ENCODE measurements around the gene PDGFD.
A peak's percentile ranks its signal among the peaks of the same experiment; 100 is the strongest.

Gene PDGFD

DNA sequence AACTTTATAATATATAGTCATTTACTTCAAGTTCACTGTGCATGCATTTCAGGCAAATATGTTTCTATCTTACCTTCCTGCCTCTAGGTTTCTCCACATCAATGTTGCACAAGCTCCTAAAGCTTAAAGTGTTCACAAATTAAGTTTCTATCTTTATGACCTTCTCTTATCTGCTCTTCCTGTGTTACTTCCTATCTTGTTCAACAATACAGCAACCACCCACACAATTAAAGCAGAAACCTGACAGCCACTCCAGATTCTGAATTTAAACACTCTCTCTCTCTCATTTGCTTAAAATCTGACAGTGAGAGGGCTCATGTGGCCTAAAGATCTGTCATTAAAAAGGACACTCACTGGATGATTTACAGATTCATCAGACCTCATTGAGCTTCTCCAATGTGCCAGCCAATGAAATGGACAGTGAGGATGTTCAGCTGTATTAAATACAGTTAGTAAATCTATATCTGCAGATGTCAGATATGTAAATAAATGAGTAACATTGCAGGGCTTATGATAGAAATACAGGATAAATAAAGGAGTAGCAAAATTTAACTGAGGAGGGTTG lies 10.9 kb downstream of the PDGFD start:
- Histone ChIP-seq H3K9me3 (ENCODE audit: insufficient read depth, low read length) (no peaks in the 10 kb centered on the region), H3K4me1 (ENCODE audit: low read length) (no peaks in the 10 kb centered on the region), H3K9ac (ENCODE audit: low read length) (no peak overlapping the region), H2AFZ (ENCODE audit: low read depth, low read length) (no peak overlapping the region), H3K27ac (ENCODE audit: low read length) (no peak overlapping the region), H4K20me1 (ENCODE audit: insufficient read depth, low read length) (no peaks in the 10 kb centered on the region), H3K36me3 (replicated peaks; ENCODE audit: low read depth, low read length) (no peaks in the 10 kb centered on the region), H3K4me2 (ENCODE audit: low read length) (no peak overlapping the region), H3K4me3 (ENCODE audit: low read length) (no peak overlapping the region), H3K27me3 (ENCODE audit: low read depth, low read length) (0 out of 2 replicates have a peak, but pooled peaks cover 7% of the 10 kb centered on the region), H3K79me2 (ENCODE audit: low read length) (no peaks in the 10 kb centered on the region)
- TF ChIP-seq, protein P1, sequence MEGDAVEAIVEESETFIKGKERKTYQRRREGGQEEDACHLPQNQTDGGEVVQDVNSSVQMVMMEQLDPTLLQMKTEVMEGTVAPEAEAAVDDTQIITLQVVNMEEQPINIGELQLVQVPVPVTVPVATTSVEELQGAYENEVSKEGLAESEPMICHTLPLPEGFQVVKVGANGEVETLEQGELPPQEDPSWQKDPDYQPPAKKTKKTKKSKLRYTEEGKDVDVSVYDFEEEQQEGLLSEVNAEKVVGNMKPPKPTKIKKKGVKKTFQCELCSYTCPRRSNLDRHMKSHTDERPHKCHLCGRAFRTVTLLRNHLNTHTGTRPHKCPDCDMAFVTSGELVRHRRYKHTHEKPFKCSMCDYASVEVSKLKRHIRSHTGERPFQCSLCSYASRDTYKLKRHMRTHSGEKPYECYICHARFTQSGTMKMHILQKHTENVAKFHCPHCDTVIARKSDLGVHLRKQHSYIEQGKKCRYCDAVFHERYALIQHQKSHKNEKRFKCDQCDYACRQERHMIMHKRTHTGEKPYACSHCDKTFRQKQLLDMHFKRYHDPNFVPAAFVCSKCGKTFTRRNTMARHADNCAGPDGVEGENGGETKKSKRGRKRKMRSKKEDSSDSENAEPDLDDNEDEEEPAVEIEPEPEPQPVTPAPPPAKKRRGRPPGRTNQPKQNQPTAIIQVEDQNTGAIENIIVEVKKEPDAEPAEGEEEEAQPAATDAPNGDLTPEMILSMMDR (IDR thresholded peaks at IDR 0.05; ENCODE audit: low read depth, low read length), result no peak
- TF ChIP-seq EZH2phosphoT487 (IDR thresholded peaks at IDR 0.05; ENCODE audit: low read depth), result no peak

DNA sequence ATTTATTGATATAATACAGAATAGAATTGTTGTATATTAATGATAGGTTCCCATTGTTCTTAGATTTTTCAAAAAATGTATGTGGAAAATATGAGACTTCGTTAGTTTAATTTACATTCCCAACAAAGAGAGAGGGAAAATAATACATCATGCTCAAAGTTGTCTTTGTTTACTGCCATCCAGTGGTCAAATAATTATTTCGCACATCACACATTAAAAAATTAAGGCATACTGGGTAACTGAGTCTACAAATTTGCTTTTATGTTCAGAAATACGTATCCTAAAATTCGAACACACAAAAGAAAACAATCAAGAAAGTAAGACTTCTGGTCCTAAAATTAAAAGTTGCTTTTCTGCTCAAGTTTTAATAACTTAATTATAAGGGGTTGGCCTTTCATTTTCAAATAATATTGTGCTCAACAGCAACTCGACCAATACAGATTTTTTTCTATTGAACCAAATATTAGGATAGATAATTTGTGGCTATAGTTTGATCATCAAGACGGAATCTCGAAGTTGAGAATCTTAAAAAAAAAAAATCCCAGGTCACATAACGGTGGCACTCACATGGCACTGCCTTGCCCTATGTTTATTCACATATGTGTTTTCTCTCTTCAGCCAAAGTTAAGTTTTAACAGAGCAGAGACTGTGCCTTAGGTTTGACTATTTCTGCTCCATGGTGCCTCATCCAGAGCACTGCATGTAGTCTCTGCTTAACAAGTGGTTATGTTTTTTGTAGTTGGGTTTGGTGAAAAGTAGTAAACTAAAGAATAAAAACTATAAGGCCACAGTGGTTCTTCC lies 12.3 kb downstream of the PDGFD start:
- TF ChIP-seq, protein P1 (IDR thresholded peaks at IDR 0.05; ENCODE audit: low read depth, low read length), result peak; percentile 59
- TF ChIP-seq EZH2phosphoT487 (IDR thresholded peaks at IDR 0.05; ENCODE audit: low read depth), result no peak
- H3K4me1 ChIP-seq (ENCODE audit: low read length), result no peaks in the 10 kb centered on the region
- no peak overlapping the region for H3K9ac ChIP-seq (ENCODE audit: low read length)
- H3K36me3 ChIP-seq (replicated peaks; ENCODE audit: low read depth, low read length), result no peaks in the 10 kb centered on the region
- H3K4me3 ChIP-seq (ENCODE audit: low read length), result no peak overlapping the region
- H3K27ac ChIP-seq (ENCODE audit: low read length), result no peak overlapping the region
- peak overlapping the region; percentile 30; the same call in 1 of the 2 replicates for H2AFZ ChIP-seq (ENCODE audit: low read depth, low read length)
- 0 out of 2 replicates have a peak, but pooled peaks cover 7% of the 10 kb centered on the region for H3K27me3 ChIP-seq (ENCODE audit: low read depth, low read length)
- no peaks in the 10 kb centered on the region for H3K79me2 ChIP-seq (ENCODE audit: low read length)
- H4K20me1 ChIP-seq (ENCODE audit: insufficient read depth, low read length), result no peaks in the 10 kb centered on the region
- H3K4me2 ChIP-seq (ENCODE audit: low read length), result 0 out of 2 replicates have a peak overlapping the region, but pooled peaks have one; percentile 17
- no peaks in the 10 kb centered on the region for H3K9me3 ChIP-seq (ENCODE audit: insufficient read depth, low read length)

DNA sequence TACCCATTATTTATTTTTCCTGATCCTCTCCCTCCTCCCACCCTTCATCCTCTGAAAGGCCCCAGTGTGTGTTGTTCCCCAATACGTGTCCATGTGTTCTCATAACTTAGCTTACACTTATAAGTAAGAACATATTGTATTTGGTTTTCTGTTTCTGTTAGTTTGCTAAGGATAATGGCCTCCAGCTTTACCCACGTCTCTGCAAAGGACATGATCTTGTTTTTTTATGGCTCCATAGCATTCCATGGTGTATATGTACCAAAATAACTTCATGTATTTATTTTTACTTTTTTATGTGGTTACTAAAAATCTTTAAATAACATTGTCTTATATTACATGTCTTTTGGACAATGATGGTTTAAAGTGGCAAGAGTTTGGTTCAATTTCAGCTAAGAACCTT lies 15.2 kb downstream of the PDGFD start:
- no peaks in the 10 kb centered on the region for H3K9me3 ChIP-seq (ENCODE audit: insufficient read depth, low read length)
- no peak overlapping the region for H2AFZ ChIP-seq (ENCODE audit: low read depth, low read length)
- no peak overlapping the region for H3K4me2 ChIP-seq (ENCODE audit: low read length)
- no peaks in the 10 kb centered on the region for H3K79me2 ChIP-seq (ENCODE audit: low read length)
- no peaks in the 10 kb centered on the region for H3K27me3 ChIP-seq (ENCODE audit: low read depth, low read length)
- TF ChIP-seq, protein P1 (IDR thresholded peaks at IDR 0.05; ENCODE audit: low read depth, low read length), result no peak
- no peak overlapping the region for H3K4me3 ChIP-seq (ENCODE audit: low read length)
- no peak overlapping the region for H3K9ac ChIP-seq (ENCODE audit: low read length)
- H3K27ac ChIP-seq (ENCODE audit: low read length), result no peak overlapping the region
- no peaks in the 10 kb centered on the region for H4K20me1 ChIP-seq (ENCODE audit: insufficient read depth, low read length)
- no peaks in the 10 kb centered on the region for H3K36me3 ChIP-seq (replicated peaks; ENCODE audit: low read depth, low read length)
- H3K4me1 ChIP-seq (ENCODE audit: low read length), result no peaks in the 10 kb centered on the region

DNA sequence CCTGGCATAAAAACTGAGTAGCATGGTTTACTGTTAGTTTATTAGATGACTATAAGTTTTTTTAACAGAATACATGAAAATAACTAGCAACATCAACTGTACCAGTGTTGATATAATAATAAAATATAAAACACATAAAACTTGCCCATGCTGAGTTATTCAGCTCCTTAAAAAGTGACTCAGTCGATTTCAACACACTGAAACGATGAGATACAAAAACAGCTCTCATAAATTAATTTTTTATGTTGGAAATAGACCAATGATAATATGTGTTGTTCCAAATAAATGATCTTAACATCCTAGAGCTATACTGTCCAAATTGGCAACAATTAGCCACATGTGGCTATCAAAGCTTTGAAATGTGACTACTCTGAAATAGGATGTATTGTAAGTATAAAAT lies 15.9 kb downstream of the PDGFD start:
- TF ChIP-seq, protein P1 (IDR thresholded peaks at IDR 0.05; ENCODE audit: low read depth, low read length), result no peak
- no peak for TF ChIP-seq EZH2phosphoT487 (IDR thresholded peaks at IDR 0.05; ENCODE audit: low read depth)
- H3K27ac ChIP-seq (ENCODE audit: low read length), result no peak overlapping the region
- H3K27me3 ChIP-seq (ENCODE audit: low read depth, low read length), result no peaks in the 10 kb centered on the region
- no peak overlapping the region for H3K9ac ChIP-seq (ENCODE audit: low read length)
- no peaks in the 10 kb centered on the region for H4K20me1 ChIP-seq (ENCODE audit: insufficient read depth, low read length)
- no peak overlapping the region for H2AFZ ChIP-seq (ENCODE audit: low read depth, low read length)
- no peaks in the 10 kb centered on the region for H3K9me3 ChIP-seq (ENCODE audit: insufficient read depth, low read length)
- H3K4me3 ChIP-seq (ENCODE audit: low read length), result no peak overlapping the region
- H3K4me1 ChIP-seq (ENCODE audit: low read length), result no peaks in the 10 kb centered on the region
- no peaks in the 10 kb centered on the region for H3K36me3 ChIP-seq (replicated peaks; ENCODE audit: low read depth, low read length)
- H3K79me2 ChIP-seq (ENCODE audit: low read length), result no peaks in the 10 kb centered on the region
- no peak overlapping the region for H3K4me2 ChIP-seq (ENCODE audit: low read length)

Measured in OCI-LY3 (cell line).